ENCODE data around the gene SARS1. TPM values are rescaled to one million over a fixed set of nuclear protein-coding genes. Genes with fewer than 3 reads are reported as not detected.

Gene SARS1
- total and polyA plus RNA-seq, 2 of the 8 experiments (the other 6 are each of a cell fraction or from before 2014, with no cell fraction given), result 83.1 to 146 TPM

DNA sequence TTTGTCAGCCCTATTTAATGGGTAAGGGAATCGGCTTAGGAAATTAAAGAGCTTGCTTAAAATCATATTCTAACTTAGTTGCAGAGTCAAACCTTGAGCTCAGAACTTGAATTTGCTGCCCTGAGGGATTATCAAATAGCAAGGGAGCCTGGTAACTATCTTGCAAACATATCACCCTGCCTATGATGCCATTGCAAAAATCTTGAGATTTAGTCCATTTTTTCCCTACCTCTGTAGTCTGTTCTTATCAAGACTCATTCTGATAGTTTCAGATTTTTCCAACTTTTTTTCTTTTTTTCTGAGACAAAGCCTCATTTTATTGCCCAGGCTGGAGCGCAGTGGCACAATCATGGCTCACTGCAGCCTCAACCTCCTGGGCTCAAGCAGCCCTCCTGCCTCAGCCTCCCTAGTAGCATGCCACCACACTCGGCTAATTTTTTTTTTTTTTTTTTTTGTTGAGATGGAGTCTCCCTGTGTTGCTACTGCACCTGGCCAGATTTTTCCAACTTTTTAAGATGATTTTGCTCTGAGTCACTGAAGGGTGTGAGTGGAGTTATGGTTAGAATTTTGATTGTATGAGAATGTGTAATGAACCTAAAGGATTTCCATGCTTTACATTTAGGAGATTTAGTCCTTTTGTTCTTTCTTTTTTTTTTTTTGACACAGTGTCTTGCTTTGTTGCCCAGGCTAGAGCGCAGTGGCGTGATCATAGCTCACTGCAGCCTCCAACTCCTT lies 12.2 kb downstream of the SARS1 start (continued):
- TF ChIP-seq CHD7 (IDR thresholded peaks at IDR 0.05; ENCODE audit: insufficient replicate concordance, low read length), result no peak
- TF ChIP-seq SP4 (IDR thresholded peaks at IDR 0.05; ENCODE audit: low read length), result no peak
- TF ChIP-seq KDM4A (IDR thresholded peaks at IDR 0.05; ENCODE audit: low read depth, low read length, severe bottlenecking), result no peak
- no peak for TF ChIP-seq JUN (IDR thresholded peaks at IDR 0.05; ENCODE audit: low read depth, low read length)
- TF ChIP-seq ASH2L (IDR thresholded peaks at IDR 0.05; ENCODE audit: low read length), result no peak
- no peak for TF ChIP-seq ZNF274 (IDR thresholded peaks at IDR 0.05; ENCODE audit: borderline replicate concordance, extremely low read depth, low read length)
- no peak for TF ChIP-seq HDAC6 (IDR thresholded peaks at IDR 0.05; ENCODE audit: low read depth, low read length)
- TF ChIP-seq RBBP5 (IDR thresholded peaks at IDR 0.05; ENCODE audit: borderline replicate concordance, low read depth, low read length), result no peak
- TF ChIP-seq CEBPB (IDR thresholded peaks at IDR 0.05; ENCODE audit: low read depth, low read length), result no peak
- TF ChIP-seq KDM5A (IDR thresholded peaks at IDR 0.05; ENCODE audit: low read length), result no peak
- TF ChIP-seq POLR2AphosphoS5 (IDR thresholded peaks at IDR 0.05; ENCODE audit: low read depth, low read length), result no peak
